ENCODE results near the gene GPA33.

GRCh38 chr1:167088746-167089417, 1.3 kb downstream of the GPA33 start:
- TF ChIP-seq CTCF (IDR thresholded peaks at IDR 0.05), result no peak
- no peak for TF ChIP-seq POLR2A (IDR thresholded peaks at IDR 0.05)
